Stomach (tissue), 4 donors: Measurements from ENCODE around the gene COL11A1.

Source experiments
- EP300 ChIP-seq: sonication (generic); formaldehyde crosslinking; IDR thresholded peaks from one replicate; pipeline ENCODE4 v1.6.1; 2017; ENCODE audit warnings: antibody characterized with exemption
- POLR2A ChIP-seq, 4 donors: fragments of 450-650 bp; IDR thresholded peaks; one replicate each; pipeline ENCODE4 v1.6.1; 2016; ENCODE audit warnings: antibody characterized with exemption in 4 of 4, control low read depth in 2 of 4, mild to moderate bottlenecking in 1 of 4, moderate library complexity in 1 of 4
- POLR2AphosphoS5 ChIP-seq, 3 donors: sonication (generic); formaldehyde crosslinking; IDR thresholded peaks; one replicate each; pipeline ENCODE4 v1.6.1; 2016; ENCODE audit warnings: antibody characterized with exemption in 3 of 3
- TF ChIP-seq, protein P1 (sequence below), 7 experiments: fragments of 450-650 bp in 4 of 7; fragments of 200-600 bp in 3 of 7; sonication (generic) in 3 of 7; IDR thresholded peaks; one replicate each; pipeline ENCODE4 v1.5.1; 2016 to 2019; ENCODE audit warnings: antibody characterized with exemption in 7 of 7, control low read depth in 2 of 7, mild to moderate bottlenecking in 1 of 7

GRCh38 chr1:102970496-102971078, 137.7 kb downstream of the COL11A1 start:
- TF ChIP-seq, protein P1, sequence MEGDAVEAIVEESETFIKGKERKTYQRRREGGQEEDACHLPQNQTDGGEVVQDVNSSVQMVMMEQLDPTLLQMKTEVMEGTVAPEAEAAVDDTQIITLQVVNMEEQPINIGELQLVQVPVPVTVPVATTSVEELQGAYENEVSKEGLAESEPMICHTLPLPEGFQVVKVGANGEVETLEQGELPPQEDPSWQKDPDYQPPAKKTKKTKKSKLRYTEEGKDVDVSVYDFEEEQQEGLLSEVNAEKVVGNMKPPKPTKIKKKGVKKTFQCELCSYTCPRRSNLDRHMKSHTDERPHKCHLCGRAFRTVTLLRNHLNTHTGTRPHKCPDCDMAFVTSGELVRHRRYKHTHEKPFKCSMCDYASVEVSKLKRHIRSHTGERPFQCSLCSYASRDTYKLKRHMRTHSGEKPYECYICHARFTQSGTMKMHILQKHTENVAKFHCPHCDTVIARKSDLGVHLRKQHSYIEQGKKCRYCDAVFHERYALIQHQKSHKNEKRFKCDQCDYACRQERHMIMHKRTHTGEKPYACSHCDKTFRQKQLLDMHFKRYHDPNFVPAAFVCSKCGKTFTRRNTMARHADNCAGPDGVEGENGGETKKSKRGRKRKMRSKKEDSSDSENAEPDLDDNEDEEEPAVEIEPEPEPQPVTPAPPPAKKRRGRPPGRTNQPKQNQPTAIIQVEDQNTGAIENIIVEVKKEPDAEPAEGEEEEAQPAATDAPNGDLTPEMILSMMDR (IDR thresholded peaks at IDR 0.05): peak in 2 of 7 experiments; percentile 14 to 36
- TF ChIP-seq EP300 (no peak), POLR2A (IDR thresholded peaks at IDR 0.05) (no peak), POLR2AphosphoS5 (IDR thresholded peaks at IDR 0.05) (no peak)
